PC-9 (cell line): ENCODE results near the gene GALNT5. TPM values are rescaled to one million over a fixed set of nuclear protein-coding genes. Genes with fewer than 3 reads are reported as not detected.

Experiments
- BruUV-seq: library from RNA; stranded (reverse); fragments of 400-500 nt; replicated peaks from 2 replicates; lab custom pipeline; 2021; lab: Mats Ljungman, UMichigan
- CTCF ChIA-PET: fragments of 300-600 bp; sonication (Branson Sonifier 250); formaldehyde crosslinking; loops from one replicate; lab custom pipeline; 2022; ENCODE audit warnings: antibody characterized with exemption; lab: Charles Lee
- POLR2A ChIA-PET: fragments of 300-600 bp; sonication (Branson Sonifier 250); formaldehyde crosslinking; loops from one replicate; lab custom pipeline; 2022; ENCODE audit warnings: antibody characterized with exemption; ENCODE audit not compliant: unreplicated experiment; lab: Charles Lee
- DNase-seq, 2 experiments: peaks; one replicate each; pipeline versions ENCODE4 v3.0.0 to v3.0.0-alpha.2; 2015 to 2022; ENCODE audit warnings: mixed read lengths in 1 of 2
- H2AFZ ChIP-seq: fragments of 200-600 bp; sonication (generic); 2 replicates; pipeline ENCODE4 v1.8.1; 2017; ENCODE audit warnings: antibody characterized with exemption
- H3F3A ChIP-seq: fragments of 200-600 bp; sonication (generic); 2 replicates; pipeline ENCODE4 v1.8.1; 2017; ENCODE audit warnings: antibody characterized with exemption, mild to moderate bottlenecking, low read depth; ENCODE audit not compliant: insufficient read depth
- H3K27ac ChIP-seq: fragments of 200-600 bp; sonication (generic); 2 replicates; pipeline ENCODE4 v1.6.1; 2016; ENCODE audit warnings: mixed run types
- H3K27me3 ChIP-seq: fragments of 200-600 bp; sonication (generic); 2 replicates; pipeline ENCODE4 v1.6.1; 2016; ENCODE audit warnings: low read depth, mixed run types; ENCODE audit not compliant: insufficient read depth
- H3K36me3 ChIP-seq: fragments of 200-600 bp; sonication (generic); 2 replicates; pipeline ENCODE4 v1.6.1; 2016; ENCODE audit warnings: low read depth, mixed run types
- H3K4me1 ChIP-seq: fragments of 200-600 bp; sonication (generic); replicated peaks from 2 replicates; pipeline ENCODE4 v1.6.1; 2016; ENCODE audit warnings: mixed run types; ENCODE audit not compliant: insufficient read depth
- H3K4me2 ChIP-seq: fragments of 200-600 bp; sonication (generic); 2 replicates; pipeline ENCODE4 v1.6.1; 2017; ENCODE audit warnings: mixed run types
- H3K4me3 ChIP-seq: fragments of 200-600 bp; sonication (generic); 2 replicates; pipeline ENCODE4 v1.6.1; 2016; ENCODE audit warnings: mixed run types
- H3K79me2 ChIP-seq: fragments of 200-600 bp; sonication (generic); 2 replicates; pipeline ENCODE4 v1.6.1; 2017; ENCODE audit warnings: low read depth, mixed run types
- H3K9me2 ChIP-seq: fragments of 200-600 bp; sonication (generic); 2 replicates; pipeline ENCODE4 v1.8.1; 2017; ENCODE audit warnings: mild to moderate bottlenecking; ENCODE audit not compliant: insufficient read depth
- H3K9me3 ChIP-seq: fragments of 200-600 bp; sonication (generic); 2 replicates; pipeline ENCODE4 v1.8.1; 2016; ENCODE audit warnings: low read depth; ENCODE audit not compliant: insufficient read depth
- H4K20me1 ChIP-seq: fragments of 200-600 bp; sonication (generic); 2 replicates; pipeline ENCODE4 v1.8.1; 2017; ENCODE audit not compliant: insufficient read depth
- EZH2 ChIP-seq: fragments of 200-600 bp; sonication (generic); IDR thresholded peaks from 2 replicates; pipeline ENCODE4 v1.8.0; 2017; ENCODE audit warnings: antibody characterized with exemption, low read depth
- intact Hi-C: fragments of 100-400 bp; cut with micrococcal nuclease; formaldehyde crosslinking; loops from one replicate; pipeline ENCODE4 v1.10.0; 2022; ENCODE audit not compliant: unreplicated experiment
- total RNA-seq: library from RNA; stranded (reverse); gene quantifications from 2 replicates; pipeline ENCODE4 v1.2.3, GENCODE V29; 2021
- TF ChIP-seq, protein P1 (sequence below): fragments of 200-600 bp; sonication (generic); conservative IDR thresholded peaks from 2 replicates; pipeline ENCODE4 v1.6.1; 2017; ENCODE audit warnings: mixed run types, antibody characterized with exemption, mild to moderate bottlenecking, moderate library complexity

Gene GALNT5
- total RNA-seq, 1 experiment from 2014 or later, result 1.9 TPM

DNA sequence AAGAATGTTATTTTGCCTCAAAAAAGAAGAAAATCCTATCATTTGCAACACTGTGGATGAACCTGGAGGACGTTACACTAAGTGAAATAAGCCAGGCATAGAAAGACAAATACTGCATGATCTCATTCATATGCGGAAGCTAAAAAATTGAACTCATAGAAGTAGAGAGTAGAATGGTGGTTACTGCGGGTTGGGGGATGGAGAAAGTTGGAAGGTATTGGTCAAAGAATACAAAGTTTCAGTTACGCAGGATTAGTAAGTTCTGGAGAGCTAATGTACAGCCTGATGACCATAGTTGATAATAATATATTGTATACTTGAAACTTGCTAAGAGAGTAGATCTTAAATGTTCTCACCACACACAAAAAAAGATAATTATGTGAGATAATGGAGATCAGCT lies 5.0 kb upstream of the GALNT5 start:
- ChIA-PET CTCF (no interaction called here), POLR2A (no interaction called here)
- Histone ChIP-seq H3F3A (no peaks in the 10 kb centered on the region), H3K9me2 (no peaks in the 10 kb centered on the region), H3K4me1 (no peaks in the 10 kb centered on the region), H4K20me1 (no peaks in the 10 kb centered on the region), H3K27ac (no peak overlapping the region), H3K27me3 (no peaks in the 10 kb centered on the region), H3K79me2 (no peaks in the 10 kb centered on the region), H3K4me2 (no peak overlapping the region), H3K4me3 (no peak overlapping the region), H2AFZ (no peak overlapping the region), H3K36me3 (no peaks in the 10 kb centered on the region), H3K9me3 (no peaks in the 10 kb centered on the region)
- BruUV-seq, result no TSS peak
- no peak for DNase-seq
- no peak for TF ChIP-seq EZH2
- TF ChIP-seq, protein P1, sequence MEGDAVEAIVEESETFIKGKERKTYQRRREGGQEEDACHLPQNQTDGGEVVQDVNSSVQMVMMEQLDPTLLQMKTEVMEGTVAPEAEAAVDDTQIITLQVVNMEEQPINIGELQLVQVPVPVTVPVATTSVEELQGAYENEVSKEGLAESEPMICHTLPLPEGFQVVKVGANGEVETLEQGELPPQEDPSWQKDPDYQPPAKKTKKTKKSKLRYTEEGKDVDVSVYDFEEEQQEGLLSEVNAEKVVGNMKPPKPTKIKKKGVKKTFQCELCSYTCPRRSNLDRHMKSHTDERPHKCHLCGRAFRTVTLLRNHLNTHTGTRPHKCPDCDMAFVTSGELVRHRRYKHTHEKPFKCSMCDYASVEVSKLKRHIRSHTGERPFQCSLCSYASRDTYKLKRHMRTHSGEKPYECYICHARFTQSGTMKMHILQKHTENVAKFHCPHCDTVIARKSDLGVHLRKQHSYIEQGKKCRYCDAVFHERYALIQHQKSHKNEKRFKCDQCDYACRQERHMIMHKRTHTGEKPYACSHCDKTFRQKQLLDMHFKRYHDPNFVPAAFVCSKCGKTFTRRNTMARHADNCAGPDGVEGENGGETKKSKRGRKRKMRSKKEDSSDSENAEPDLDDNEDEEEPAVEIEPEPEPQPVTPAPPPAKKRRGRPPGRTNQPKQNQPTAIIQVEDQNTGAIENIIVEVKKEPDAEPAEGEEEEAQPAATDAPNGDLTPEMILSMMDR, result no peak
- intact Hi-C loops, result no loop called here

DNA sequence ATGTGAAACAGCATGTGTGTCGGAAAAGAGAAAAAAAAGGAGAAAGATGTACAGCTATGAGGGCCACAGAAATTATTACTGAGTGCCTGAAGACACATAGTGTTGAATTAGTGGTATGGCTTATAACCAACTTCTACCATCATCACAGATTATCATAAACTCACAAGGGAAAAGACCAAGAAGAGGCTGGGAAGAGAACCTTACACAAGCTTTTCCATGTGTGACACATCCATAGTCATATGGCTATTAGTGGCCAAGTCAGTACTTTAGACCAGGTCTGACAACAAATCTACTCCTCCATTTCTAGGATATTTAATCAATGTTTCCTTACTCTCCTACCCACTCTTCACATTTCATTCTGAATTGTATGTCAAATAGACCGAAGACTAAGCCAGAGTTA lies 3.5 kb upstream of the GALNT5 start:
- no TSS peak for BruUV-seq
- POLR2A ChIA-PET, result no interaction called here
- Histone ChIP-seq H3K9me2 (no peaks in the 10 kb centered on the region), H2AFZ (no peak overlapping the region), H3K27me3 (no peaks in the 10 kb centered on the region), H3K36me3 (no peaks in the 10 kb centered on the region), H3K79me2 (no peaks in the 10 kb centered on the region), H3K4me3 (no peak overlapping the region), H3K4me2 (no peak overlapping the region), H4K20me1 (no peaks in the 10 kb centered on the region), H3K4me1 (no peaks in the 10 kb centered on the region), H3F3A (no peaks in the 10 kb centered on the region), H3K27ac (no peak overlapping the region), H3K9me3 (no peaks in the 10 kb centered on the region)
- TF ChIP-seq, protein P1, result no peak
- TF ChIP-seq EZH2, result no peak
- CTCF ChIA-PET, result no interaction called here
- DNase-seq, result no peak
- intact Hi-C loops, result no loop called here

DNA sequence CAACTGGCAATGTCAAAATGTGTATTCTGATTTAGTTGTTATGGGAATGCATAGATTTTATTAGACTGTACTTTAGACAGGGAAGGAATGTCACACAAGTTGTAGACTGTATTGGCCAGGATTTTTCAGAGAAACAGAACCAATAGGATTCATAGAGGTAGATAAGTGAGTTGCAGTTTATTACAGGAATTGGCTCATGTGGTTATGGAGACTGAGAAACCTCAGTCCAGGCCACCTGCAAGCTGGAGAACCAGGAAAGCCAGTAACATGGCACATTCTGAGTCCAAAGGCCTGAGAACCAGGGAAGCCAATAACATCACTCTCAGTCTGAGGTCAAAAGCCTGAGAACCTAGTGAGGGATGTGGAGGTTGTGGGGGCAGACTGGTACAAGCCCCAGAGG lies 1.8 kb upstream of the GALNT5 start:
- Histone ChIP-seq H3F3A (no peaks in the 10 kb centered on the region), H3K9me2 (no peaks in the 10 kb centered on the region), H4K20me1 (no peaks in the 10 kb centered on the region), H3K27ac (no peak overlapping the region), H2AFZ (no peak overlapping the region), H3K4me1 (peaks cover under 1% of the 10 kb centered on the region), H3K4me3 (no peak overlapping the region), H3K79me2 (no peaks in the 10 kb centered on the region), H3K9me3 (no peaks in the 10 kb centered on the region), H3K27me3 (no peaks in the 10 kb centered on the region), H3K4me2 (no peak overlapping the region), H3K36me3 (no peaks in the 10 kb centered on the region)
- ChIA-PET CTCF (no interaction called here), POLR2A (interaction anchor here (0.7 kb wide), 1 partner anchor 10 kb away, joined by 3 read pairs; no protein-coding TSS in a partner anchor)
- TF ChIP-seq, protein P1, result no peak
- TF ChIP-seq EZH2, result no peak
- no peak for DNase-seq
- intact Hi-C loops, result no loop called here
- no TSS peak for BruUV-seq
